CD4-positive, alpha-beta T cell treated with Interleukin-4 for 4 hours (primary cell): ENCODE data around the gene ZMAT1.
"Not testable (repeated sequence)": the region's sequence is repeated elsewhere in the genome, so short reads cannot be mapped to it uniquely, and the experiment has no call there.

Experiments used
- DNase-seq: peaks from one replicate; pipeline ENCODE4 v3.0.0-alpha.2; 2020

ZMAT1 gene

DNA sequence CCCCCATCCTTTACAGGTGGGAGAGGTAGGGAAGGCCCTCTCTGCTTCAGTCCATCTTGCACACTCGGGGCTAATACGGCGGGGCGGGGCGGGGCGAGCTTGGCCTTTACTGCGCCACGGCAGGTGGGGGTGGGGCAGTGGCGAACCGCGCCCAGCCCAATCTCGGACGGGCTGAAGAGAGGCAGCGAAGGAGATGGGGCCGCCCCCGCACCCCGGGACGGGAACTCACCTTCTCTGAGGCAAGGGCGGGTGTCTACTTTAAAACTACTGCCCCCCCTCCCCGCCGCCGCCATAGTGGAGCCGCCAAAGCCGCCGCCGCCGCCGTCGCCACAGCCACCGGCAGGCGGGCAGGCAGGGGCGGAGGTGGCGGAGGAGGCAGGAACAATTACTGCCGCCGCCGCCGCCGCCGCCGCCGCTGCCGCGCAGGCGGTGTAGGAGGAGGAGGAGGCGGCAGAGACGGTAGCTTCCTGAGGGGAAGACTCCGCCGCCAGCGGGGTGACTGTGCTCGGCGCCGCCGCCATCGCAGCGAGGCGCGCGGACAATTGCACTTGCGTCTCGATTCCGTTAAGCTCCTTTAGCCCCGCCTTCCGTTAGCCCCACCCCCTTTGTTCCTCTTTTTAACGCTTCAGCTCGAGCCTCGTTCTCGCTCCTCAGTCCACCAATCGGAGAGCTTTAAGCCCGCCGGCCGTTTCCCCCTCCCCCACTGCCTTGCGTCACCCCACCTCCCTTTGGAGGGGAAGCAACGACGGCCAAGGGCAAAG, at the start of gene ZMAT1:
TSS of gene ZMAT1 (minus strand) at position 540 of the 761 bp plus-strand sequence. CDS start at position 521, 19 bp downstream.
- peak; percentile 94 for DNase-seq

- no peak for DNase-seq
Measured at GRCh38 chrX:101977106-101977505, 45.3 kb upstream of the ZMAT1 start.

GRCh38 chrX:101973066-101973465, 41.2 kb upstream of the ZMAT1 start:
- no peak for DNase-seq

- DNase-seq, result not testable (repeated sequence)
Measured at GRCh38 chrX:101964923-101965539, 33.2 kb upstream of the ZMAT1 start.

- no peak for DNase-seq
Measured at GRCh38 chrX:101958139-101958538, 26.3 kb upstream of the ZMAT1 start.

DNA sequence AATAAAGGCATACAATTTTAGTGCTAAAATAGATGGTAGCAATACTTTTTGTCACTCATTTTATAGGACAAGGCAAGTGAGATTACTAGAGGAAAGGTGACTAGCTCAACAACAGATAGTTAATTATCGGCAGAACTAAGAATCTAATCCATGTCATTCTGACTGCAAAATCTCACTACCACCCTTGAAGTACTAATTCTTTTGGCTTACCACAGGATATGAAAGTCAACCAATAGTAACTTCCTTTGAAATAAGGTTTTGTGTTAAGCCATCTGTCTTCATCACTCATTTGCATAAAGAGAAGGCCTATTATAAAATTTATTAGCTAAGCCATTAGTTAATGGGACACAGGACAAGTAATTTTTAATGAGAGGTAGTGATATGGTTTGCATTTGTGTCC, 25.3 kb upstream of the ZMAT1 start:
- DNase-seq, result no peak

GRCh38 chrX:101956556-101956955, 24.7 kb upstream of the ZMAT1 start:
- no peak for DNase-seq

- no peak for DNase-seq
Measured at GRCh38 chrX:101950581-101950980, 18.8 kb upstream of the ZMAT1 start.

GRCh38 chrX:101932249-101932570, 383 bp upstream of the ZMAT1 start:
- no peak for DNase-seq

DNA sequence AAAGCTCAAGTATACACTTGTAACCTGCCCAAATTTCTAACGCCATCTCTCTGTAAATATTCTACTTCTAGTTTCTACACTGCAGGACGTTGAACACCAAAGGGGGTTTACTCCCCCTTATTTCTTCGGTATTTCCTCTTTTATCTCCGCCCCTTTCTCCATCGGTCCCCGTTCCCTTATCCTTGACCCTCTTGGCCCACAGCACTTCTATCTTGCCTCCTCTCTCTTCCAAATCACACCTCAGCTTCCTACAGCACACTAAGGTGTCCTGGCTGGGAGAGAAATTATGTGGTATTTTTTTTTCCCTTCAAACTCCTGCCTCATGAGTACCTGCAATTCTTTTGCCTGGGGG, 715 bp downstream of the ZMAT1 start:
- DNase-seq, result no peak

- no peak for DNase-seq
Measured at GRCh38 chrX:101925733-101926132, 6.1 kb downstream of the ZMAT1 start.

- no peak for DNase-seq
Measured at GRCh38 chrX:101918751-101919150, 13.1 kb downstream of the ZMAT1 start.

- no peak for DNase-seq
Measured at GRCh38 chrX:101906136-101906796, 25.6 kb downstream of the ZMAT1 start.

DNA sequence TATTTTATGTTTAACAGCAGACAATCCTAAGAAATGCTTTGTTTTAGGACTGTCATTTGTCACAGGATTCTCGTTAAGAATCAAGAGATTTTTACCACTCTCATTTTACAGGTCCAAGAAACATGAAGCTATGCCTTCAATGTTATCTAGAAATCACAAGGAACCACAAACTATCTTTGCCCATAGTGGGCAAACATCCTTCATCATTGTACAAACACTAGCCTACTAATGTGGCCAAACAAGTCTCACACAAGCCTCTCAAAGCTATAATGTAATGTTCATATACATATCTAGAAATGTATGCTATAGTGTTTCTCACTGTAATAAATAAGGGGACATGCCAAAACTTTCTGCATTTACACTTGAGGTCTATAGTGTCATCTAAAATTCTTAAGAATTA, 26.8 kb downstream of the ZMAT1 start:
- DNase-seq, result no peak
